HS-5 (cell line): ENCODE measurements around the gene EPM2AIP1.
"Not testable (repeated sequence)": the region's sequence is repeated elsewhere in the genome, so short reads cannot be mapped to it uniquely, and the experiment has no call there.

ENCODE experiments used
- DNase-seq: peaks from one replicate; pipeline ENCODE4 v3.0.0-alpha.2; 2012; ENCODE audit warnings: low read depth

The EPM2AIP1 gene

DNA sequence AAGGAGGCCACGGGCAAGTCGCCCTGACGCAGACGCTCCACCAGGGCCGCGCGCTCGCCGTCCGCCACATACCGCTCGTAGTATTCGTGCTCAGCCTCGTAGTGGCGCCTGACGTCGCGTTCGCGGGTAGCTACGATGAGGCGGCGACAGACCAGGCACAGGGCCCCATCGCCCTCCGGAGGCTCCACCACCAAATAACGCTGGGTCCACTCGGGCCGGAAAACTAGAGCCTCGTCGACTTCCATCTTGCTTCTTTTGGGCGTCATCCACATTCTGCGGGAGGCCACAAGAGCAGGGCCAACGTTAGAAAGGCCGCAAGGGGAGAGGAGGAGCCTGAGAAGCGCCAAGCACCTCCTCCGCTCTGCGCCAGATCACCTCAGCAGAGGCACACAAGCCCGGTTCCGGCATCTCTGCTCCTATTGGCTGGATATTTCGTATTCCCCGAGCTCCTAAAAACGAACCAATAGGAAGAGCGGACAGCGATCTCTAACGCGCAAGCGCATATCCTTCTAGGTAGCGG is at the start of gene EPM2AIP1:
EPM2AIP1 (minus strand) TSS at position 326 of the 520 bp plus-strand sequence; CDS start at position 272, 54 bp downstream.
- no peak for DNase-seq

DNA sequence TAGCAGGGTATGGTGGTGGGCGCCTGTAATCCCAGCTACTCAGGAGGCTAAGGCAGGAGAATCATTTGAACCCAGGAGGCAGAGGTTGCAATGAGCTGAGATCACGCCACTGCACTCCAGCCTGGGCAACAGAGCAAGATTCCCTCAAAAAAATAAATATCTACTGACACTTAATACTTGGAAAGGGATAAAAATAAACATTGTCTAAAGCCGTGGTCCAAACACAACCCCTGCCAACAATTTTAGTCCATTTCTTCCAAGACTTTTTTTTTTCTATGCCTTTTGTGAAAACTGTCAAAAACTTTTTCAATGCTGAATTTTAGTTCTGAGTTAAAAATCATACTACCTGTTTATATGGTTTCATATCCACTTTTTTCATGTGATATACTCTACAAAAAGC is 49.8 kb upstream of the EPM2AIP1 start:
- DNase-seq: not testable (repeated sequence)

DNA sequence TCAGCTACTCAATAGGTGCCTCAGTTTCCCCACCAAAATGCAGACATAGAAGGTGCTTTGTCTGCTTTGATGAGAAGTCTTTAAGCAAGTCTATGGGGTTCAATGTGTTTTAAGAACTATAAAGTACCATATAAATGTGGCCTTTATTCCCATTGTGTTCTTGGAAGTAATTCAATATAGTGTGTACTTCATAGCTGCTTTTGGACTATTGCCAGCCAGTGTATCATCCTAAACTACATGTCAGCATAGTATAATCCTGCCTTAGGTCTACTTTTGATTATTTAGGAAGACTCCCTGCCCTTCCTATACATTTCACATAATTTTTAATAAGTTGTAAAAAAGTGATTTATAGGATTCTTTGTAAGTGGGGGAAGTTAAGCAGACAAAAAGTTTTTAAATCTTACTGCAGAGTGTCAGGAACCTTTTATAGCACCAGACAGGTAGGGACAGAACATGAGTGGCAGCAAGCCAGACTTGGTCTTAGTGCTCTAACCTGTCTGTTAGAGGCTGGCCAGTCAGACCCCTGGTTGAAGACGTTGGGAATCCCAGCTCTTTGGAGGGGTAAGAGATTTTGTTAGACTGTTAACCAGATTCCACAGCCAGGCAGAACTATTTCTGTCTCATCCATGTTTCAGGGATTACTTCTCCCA is 48.7 kb upstream of the EPM2AIP1 start:
- no peak for DNase-seq

- no peak for DNase-seq
Observed at GRCh38 chr3:37040231-37040630, 47.3 kb upstream of the EPM2AIP1 start.

- no peak for DNase-seq
Observed at GRCh38 chr3:37039161-37039846, 46.4 kb upstream of the EPM2AIP1 start.

DNA sequence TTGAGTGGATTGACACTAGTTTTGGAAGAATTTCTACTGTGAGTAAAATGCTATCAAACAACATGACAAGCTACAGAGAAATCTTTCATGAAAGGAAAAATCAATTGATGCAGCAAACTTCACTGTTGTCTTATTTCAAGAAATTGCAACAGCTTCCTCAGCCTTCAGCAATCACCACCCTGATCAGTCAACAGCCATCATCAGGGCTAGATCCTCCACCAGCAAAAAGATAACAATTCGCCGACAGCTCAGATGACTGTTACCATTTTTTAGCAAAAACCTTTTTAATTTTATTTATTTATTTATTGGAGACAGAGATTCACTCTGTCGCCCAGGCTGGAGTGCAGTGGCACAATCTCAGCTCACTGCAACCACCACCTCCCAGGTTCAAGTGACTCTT is 44.4 kb upstream of the EPM2AIP1 start:
- no peak for DNase-seq

DNA sequence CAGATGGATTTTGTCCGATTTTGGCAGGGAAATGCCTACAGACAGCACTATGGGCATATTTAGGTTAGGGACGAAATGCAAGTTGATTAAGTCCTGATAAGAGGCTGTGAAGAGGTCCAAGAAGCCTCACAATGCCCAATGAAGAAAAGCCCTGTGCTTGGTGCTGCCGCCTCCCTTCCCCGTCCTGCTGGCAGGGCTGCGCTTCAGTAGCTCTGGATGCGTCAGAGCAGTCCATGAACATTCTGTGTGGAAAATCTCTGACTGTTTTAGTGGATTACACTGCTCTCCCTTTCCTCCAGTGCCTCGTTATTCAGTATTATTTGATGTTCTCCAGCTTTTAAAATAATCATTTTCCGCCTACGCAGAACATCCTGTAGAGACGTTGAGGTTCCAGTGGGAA is 40.0 kb upstream of the EPM2AIP1 start:
- no peak for DNase-seq

GRCh38 chr3:37031096-37031682 is 38.3 kb upstream of the EPM2AIP1 start:
- no peak for DNase-seq

DNA sequence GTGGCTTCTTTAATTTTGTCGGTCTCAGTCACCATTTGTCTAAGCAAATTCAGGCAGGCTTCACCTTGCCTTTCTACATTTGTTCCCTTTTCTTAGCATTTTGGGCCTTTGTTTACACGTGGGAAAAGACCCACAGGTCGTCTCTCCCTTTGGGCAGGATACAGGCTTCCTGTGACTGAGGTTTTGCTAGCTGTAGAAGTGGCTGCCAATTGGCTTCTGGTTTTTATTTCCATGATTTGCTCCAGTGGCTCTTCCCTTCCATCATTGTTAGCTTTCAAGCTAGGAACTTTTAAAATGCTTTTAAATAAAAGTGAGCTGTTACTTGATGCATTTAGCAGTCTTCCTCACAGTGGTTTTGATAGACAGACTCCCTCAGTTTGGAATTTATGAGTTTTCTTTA is 37.7 kb upstream of the EPM2AIP1 start:
- no peak for DNase-seq

DNA sequence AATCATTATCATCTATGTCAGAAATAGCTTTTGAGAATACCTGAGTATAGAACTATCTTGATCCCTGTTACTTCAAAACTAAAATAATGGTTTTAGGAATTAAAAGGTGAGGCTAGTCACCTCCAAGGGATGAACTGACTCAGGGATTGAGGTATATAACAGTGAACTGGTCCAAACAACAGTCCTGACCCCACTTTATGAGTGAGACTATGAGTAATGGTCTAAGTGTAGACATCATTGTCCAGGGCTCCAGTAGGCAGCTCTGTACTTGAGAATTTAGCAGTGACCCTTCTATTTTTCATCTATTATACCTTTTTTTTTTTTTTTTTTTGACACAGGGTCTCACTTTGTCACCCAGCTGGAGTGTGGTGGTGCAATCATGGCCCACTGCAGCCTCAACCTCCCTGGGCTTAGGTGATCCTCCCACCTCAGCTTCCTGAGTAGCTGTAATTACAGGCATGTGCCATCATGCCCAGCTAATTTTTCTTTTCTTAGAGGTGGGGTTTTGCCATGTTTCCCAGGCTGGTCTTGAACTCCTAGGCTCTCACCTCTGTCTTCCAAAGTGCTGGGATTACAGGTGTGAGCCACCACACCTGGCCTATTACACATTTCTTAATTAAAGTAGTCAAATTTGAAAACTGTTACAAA is 36.7 kb upstream of the EPM2AIP1 start:
- no peak for DNase-seq

- no peak for DNase-seq
Observed at GRCh38 chr3:37029111-37029510, 36.2 kb upstream of the EPM2AIP1 start.

DNA sequence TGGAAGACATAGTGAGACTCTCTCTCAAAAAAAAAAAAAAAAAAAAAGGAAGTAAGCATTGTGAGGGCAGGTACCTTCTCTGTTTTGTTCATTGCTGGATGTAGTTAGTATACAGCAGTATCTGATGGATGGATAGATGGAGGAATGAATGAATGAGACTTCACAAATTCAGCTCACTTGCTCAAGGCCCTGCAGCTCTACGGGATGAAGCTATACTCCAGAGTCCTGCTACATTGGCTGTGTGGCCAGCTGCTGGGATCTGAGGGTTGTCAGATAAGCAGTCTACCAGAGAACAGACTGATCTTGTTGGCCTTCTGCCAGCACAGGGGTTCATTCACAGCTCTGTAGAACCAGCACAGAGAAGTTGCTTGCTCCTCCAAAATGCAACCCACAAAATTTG is 35.4 kb upstream of the EPM2AIP1 start:
- DNase-seq: no peak

GRCh38 chr3:37026851-37027250 is 33.9 kb upstream of the EPM2AIP1 start:
- DNase-seq: no peak

- no peak for DNase-seq
Observed at GRCh38 chr3:37025561-37026335, 32.8 kb upstream of the EPM2AIP1 start.

- no peak for DNase-seq
Observed at GRCh38 chr3:37024820-37025405, 32.0 kb upstream of the EPM2AIP1 start.

GRCh38 chr3:37024092-37024491 is 31.2 kb upstream of the EPM2AIP1 start:
- DNase-seq: no peak

- no peak for DNase-seq
Observed at GRCh38 chr3:37017683-37018082, 24.8 kb upstream of the EPM2AIP1 start.

DNA sequence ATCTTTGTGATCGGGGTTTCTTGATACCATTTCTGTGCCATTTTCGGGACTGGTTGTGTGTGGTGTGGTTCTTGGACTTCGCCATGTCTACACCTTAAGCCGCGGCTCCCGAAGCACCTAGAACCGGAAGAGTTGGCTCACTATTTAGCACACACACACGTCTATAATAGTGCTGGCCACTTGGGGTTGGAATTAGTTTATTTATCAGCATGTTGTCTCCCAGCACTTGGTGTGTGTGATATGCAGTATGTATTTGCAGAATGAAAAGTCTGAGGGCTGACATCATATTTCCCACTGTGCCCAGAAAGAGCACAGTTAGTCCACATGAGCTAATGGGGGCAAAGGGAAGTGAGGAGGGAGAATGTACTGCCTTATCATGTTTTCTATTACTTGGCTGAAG is 24.0 kb upstream of the EPM2AIP1 start:
- no peak for DNase-seq

GRCh38 chr3:37015642-37016041 is 22.7 kb upstream of the EPM2AIP1 start:
- DNase-seq: no peak

GRCh38 chr3:37014620-37015019 is 21.7 kb upstream of the EPM2AIP1 start:
- DNase-seq: no peak
